GM23338 (cell line): Measurements from ENCODE around the gene SLC17A7. TPM values are rescaled to one million over a fixed set of nuclear protein-coding genes. Genes with fewer than 3 reads are reported as not detected.

Source experiments
- ATAC-seq: fragments of 200-7000 bp; cut with Tn5 transposase; 3 replicates; pipeline ENCODE4 v1.9.1; 2020
- DNase-seq: peaks from one replicate; pipeline ENCODE4 v3.0.0-alpha.2; 2015; ENCODE audit warnings: low spot score
- H2AFZ ChIP-seq: fragments of 200-600 bp; sonication (generic); 2 replicates; pipeline ENCODE4 v1.8.0; 2016; ENCODE audit warnings: antibody characterized with exemption, mild to moderate bottlenecking, moderate library complexity
- H3F3A ChIP-seq: fragments of 200-600 bp; sonication (generic); replicated peaks from 2 replicates; pipeline ENCODE4 v1.8.0; 2017; ENCODE audit warnings: antibody characterized with exemption, mixed run types, low read depth
- H3K27ac ChIP-seq: fragments of 200-600 bp; sonication (generic); 2 replicates; pipeline ENCODE4 v1.6.1; 2016; ENCODE audit warnings: low read depth
- H3K27me3 ChIP-seq: fragments of 200-600 bp; sonication (generic); 2 replicates; pipeline ENCODE4 v1.8.0; 2016; ENCODE audit warnings: mild to moderate bottlenecking, mixed run types, moderate library complexity; ENCODE audit not compliant: insufficient read depth
- H3K36me3 ChIP-seq: fragments of 200-600 bp; sonication (generic); 2 replicates; pipeline ENCODE4 v1.8.0; 2016; ENCODE audit warnings: mild to moderate bottlenecking; ENCODE audit not compliant: insufficient read depth
- H3K4me1 ChIP-seq: fragments of 200-600 bp; sonication (generic); 2 replicates; pipeline ENCODE4 v1.8.0; 2016; ENCODE audit warnings: mild to moderate bottlenecking, moderate library complexity; ENCODE audit not compliant: insufficient read depth
- H3K4me2 ChIP-seq: fragments of 200-600 bp; sonication (generic); 2 replicates; pipeline ENCODE4 v1.7.1; 2017; ENCODE audit warnings: mixed run types
- H3K4me3 ChIP-seq: fragments of 200-600 bp; sonication (generic); 2 replicates; pipeline ENCODE4 v1.6.1; 2016; ENCODE audit warnings: mixed run types
- H3K79me2 ChIP-seq: fragments of 200-600 bp; sonication (generic); replicated peaks from 2 replicates; pipeline ENCODE4 v1.8.0; 2017; ENCODE audit warnings: mild to moderate bottlenecking; ENCODE audit not compliant: insufficient read depth
- H3K9me2 ChIP-seq: fragments of 200-600 bp; sonication (generic); 2 replicates; pipeline ENCODE4 v1.8.0; 2017; ENCODE audit not compliant: insufficient read depth
- H4K20me1 ChIP-seq: fragments of 200-600 bp; sonication (generic); replicated peaks from 2 replicates; pipeline ENCODE4 v1.8.0; 2017; ENCODE audit warnings: mild to moderate bottlenecking; ENCODE audit not compliant: insufficient read depth
- H3K27ac Mint-ChIP-seq: 2 replicates; pipeline ENCODE4 v1.8.0; 2020; ENCODE audit warnings: inconsistent platforms, mild to moderate bottlenecking, moderate library complexity, mixed read lengths
- H3K27me3 Mint-ChIP-seq: 3 replicates; pipeline ENCODE4 v1.8.0; 2022; ENCODE audit warnings: low read depth, mild to moderate bottlenecking, moderate library complexity, mixed read lengths, inconsistent platforms; ENCODE audit not compliant: insufficient read depth, poor library complexity
- H3K36me3 Mint-ChIP-seq: 3 replicates; pipeline ENCODE4 v1.8.0; 2021; ENCODE audit warnings: low read depth, mild to moderate bottlenecking, inconsistent platforms, moderate library complexity, mixed read lengths
- H3K4me1 Mint-ChIP-seq: 3 replicates; pipeline ENCODE4 v1.8.0; 2020; ENCODE audit warnings: mild to moderate bottlenecking, inconsistent platforms, mixed read lengths
- H3K4me3 Mint-ChIP-seq: 3 replicates; pipeline ENCODE4 v1.8.0; 2021; ENCODE audit warnings: moderate library complexity, mild to moderate bottlenecking, inconsistent platforms, mixed read lengths
- H3K9me3 Mint-ChIP-seq: 3 replicates; pipeline ENCODE4 v1.8.0; 2020; ENCODE audit warnings: moderate library complexity, mild to moderate bottlenecking, inconsistent platforms, mixed read lengths
- CREB1 ChIP-seq: fragments of 250-450 bp; sonication (Bioruptor Pico); IDR thresholded peaks from 2 replicates; pipeline ENCODE4 v1.5.0; 2020; ENCODE audit warnings: low read depth, mild to moderate bottlenecking, moderate library complexity
- EZH2 ChIP-seq: fragments of 200-600 bp; sonication (generic); IDR thresholded peaks from one replicate; pipeline ENCODE4 v1.8.0; 2017; ENCODE audit warnings: antibody characterized with exemption, mild to moderate bottlenecking, low read depth; ENCODE audit not compliant: unreplicated experiment
- EZH2phosphoT487 ChIP-seq: fragments of 200-600 bp; sonication (generic); IDR thresholded peaks from one replicate; pipeline ENCODE4 v1.8.1; 2018; ENCODE audit warnings: antibody characterized with exemption; ENCODE audit not compliant: unreplicated experiment
- JUNB ChIP-seq: IDR thresholded peaks from one replicate; pipeline ENCODE4 v1.6.1; 2016; ENCODE audit warnings: antibody characterized with exemption; ENCODE audit not compliant: unreplicated experiment
- NANOG ChIP-seq: IDR thresholded peaks from 2 replicates; pipeline ENCODE4 v1.6.1; 2016; ENCODE audit warnings: antibody characterized with exemption, borderline replicate concordance
- POLR2AphosphoS5 ChIP-seq: IDR thresholded peaks from 2 replicates; pipeline ENCODE4 v1.6.1; 2016; ENCODE audit warnings: antibody characterized with exemption, low read depth
- STAT1 ChIP-seq: IDR thresholded peaks from one replicate; pipeline ENCODE4 v1.6.1; 2016; ENCODE audit warnings: antibody characterized with exemption; ENCODE audit not compliant: unreplicated experiment
- ZNF114 ChIP-seq: fragments of 250-450 bp; sonication (Bioruptor Pico); IDR thresholded peaks from 2 replicates; pipeline ENCODE4 v1.5.0; 2020; ENCODE audit warnings: mild to moderate bottlenecking, moderate library complexity
- ZNF331 ChIP-seq: fragments of 250-450 bp; sonication (Bioruptor Pico); IDR thresholded peaks from 2 replicates; pipeline ENCODE4 v1.5.0; 2020; ENCODE audit warnings: low read depth, mild to moderate bottlenecking, moderate library complexity
- polyA plus RNA-seq: library from polyadenylated mRNA; unstranded; fragments of >200 nt; fragmentation: Nextera tagmentation; extraction: Ambion mirVana; gene quantifications from 2 replicates; pipeline ENCODE4 v1.2.1, GENCODE V29; 2016
- total RNA-seq: library from RNA; depleted of rRNA; stranded (reverse); fragments of >200 nt; shearing (Covaris generic); gene quantifications from 2 replicates; pipeline ENCODE4 v1.2.3, GENCODE V29; 2014
- TF ChIP-seq, protein P1 (sequence below), 2 experiments: fragments of 200-600 bp in 1 of 2; sonication (generic) in 1 of 2; conservative IDR thresholded peaks; 2 replicates each; pipeline versions ENCODE4 v1.5.1 to v1.6.1; 2016 to 2017; ENCODE audit warnings: antibody characterized with exemption in 2 of 2, low read depth in 2 of 2, mild to moderate bottlenecking in 2 of 2, moderate library complexity in 1 of 2
- TF ChIP-seq, protein P2 (sequence below): fragments of 250-450 bp; sonication (Bioruptor Pico); IDR thresholded peaks from 2 replicates; pipeline ENCODE4 v1.5.0; 2020; ENCODE audit warnings: mild to moderate bottlenecking, moderate library complexity
- TF ChIP-seq, protein P3 (sequence below): IDR thresholded peaks from one replicate; pipeline ENCODE4 v1.6.1; 2018; ENCODE audit warnings: antibody characterized with exemption; ENCODE audit not compliant: unreplicated experiment
- TF ChIP-seq, protein P4 (sequence below): IDR thresholded peaks from 2 replicates; pipeline ENCODE4 v1.6.1; 2016; ENCODE audit warnings: antibody characterized with exemption

SLC17A7 gene
- total and polyA plus RNA-seq, 2 experiments from 2014 or later: 0.90 to 1.5 TPM

DNA sequence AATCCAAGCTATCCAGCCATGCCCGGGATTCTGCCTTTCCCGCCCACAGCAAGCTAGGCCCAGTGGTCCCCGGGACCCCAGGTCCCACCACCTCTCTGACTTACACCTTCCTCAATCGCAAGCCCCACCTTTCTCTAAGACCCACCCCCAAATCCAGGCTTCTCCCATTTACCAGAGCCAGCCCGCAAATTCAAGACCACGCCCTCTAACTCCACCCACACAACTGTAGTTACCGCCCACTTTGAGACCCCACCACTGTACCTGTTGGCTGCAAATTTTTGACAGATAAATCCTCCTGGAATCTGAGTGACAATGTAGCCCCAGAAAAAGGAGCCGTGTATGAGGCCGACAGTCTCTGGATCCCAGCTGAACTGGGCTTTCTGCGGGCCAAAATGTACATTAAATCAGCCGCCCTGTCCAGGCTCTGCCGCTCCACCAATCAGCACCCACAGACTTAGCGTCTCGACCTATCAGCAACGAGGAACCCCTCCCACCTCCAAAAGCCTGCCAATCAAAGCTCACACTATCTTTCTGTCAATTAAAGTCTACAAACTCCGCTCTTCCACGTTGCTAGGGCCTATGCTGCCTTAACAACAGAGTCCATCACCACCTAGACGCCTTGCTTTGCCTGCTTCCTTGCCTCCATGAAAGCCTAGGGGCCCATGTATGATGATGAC is 6.3 kb downstream of the SLC17A7 start:
- Mint-ChIP-seq H3K4me3 (no peak overlapping the region; the same call in 2 of the 3 replicates), H3K27ac (no peak overlapping the region), H3K27me3 (peaks cover 75% of the 10 kb centered on the region), H3K36me3 (peaks cover 5% of the 10 kb centered on the region), H3K4me1 (peaks cover 35% of the 10 kb centered on the region), H3K9me3 (peaks cover 13% of the 10 kb centered on the region)
- no peak overlapping the region for H3K4me3 ChIP-seq
- H4K20me1 ChIP-seq: no peaks in the 10 kb centered on the region
- DNase-seq: no peak
- no peaks in the 10 kb centered on the region for H3K36me3 ChIP-seq
- H3K4me2 ChIP-seq: peak overlapping the region; percentile 72; the same call in 1 of the 2 replicates
- no peak overlapping the region for H2AFZ ChIP-seq
- H3K4me1 ChIP-seq: peaks cover 24% of the 10 kb centered on the region
- H3K9me2 ChIP-seq: no peaks in the 10 kb centered on the region
- peaks cover 76% of the 10 kb centered on the region for H3K27me3 ChIP-seq
- H3F3A ChIP-seq: peaks cover 27% of the 10 kb centered on the region
- H3K79me2 ChIP-seq: no peaks in the 10 kb centered on the region
- ATAC-seq: peak; percentile 7
- H3K27ac ChIP-seq: no peak overlapping the region
- TF ChIP-seq ZNF114 (CRISPR knock-in tag): no peak
- TF ChIP-seq, protein P1, sequence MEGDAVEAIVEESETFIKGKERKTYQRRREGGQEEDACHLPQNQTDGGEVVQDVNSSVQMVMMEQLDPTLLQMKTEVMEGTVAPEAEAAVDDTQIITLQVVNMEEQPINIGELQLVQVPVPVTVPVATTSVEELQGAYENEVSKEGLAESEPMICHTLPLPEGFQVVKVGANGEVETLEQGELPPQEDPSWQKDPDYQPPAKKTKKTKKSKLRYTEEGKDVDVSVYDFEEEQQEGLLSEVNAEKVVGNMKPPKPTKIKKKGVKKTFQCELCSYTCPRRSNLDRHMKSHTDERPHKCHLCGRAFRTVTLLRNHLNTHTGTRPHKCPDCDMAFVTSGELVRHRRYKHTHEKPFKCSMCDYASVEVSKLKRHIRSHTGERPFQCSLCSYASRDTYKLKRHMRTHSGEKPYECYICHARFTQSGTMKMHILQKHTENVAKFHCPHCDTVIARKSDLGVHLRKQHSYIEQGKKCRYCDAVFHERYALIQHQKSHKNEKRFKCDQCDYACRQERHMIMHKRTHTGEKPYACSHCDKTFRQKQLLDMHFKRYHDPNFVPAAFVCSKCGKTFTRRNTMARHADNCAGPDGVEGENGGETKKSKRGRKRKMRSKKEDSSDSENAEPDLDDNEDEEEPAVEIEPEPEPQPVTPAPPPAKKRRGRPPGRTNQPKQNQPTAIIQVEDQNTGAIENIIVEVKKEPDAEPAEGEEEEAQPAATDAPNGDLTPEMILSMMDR (conservative IDR thresholded peaks at IDR 0.05; ENCODE audit: low read depth in 2 of 2): no peak
- no peak for TF ChIP-seq STAT1
- no peak for TF ChIP-seq ZNF331 (CRISPR knock-in tag)
- TF ChIP-seq, protein P2, sequence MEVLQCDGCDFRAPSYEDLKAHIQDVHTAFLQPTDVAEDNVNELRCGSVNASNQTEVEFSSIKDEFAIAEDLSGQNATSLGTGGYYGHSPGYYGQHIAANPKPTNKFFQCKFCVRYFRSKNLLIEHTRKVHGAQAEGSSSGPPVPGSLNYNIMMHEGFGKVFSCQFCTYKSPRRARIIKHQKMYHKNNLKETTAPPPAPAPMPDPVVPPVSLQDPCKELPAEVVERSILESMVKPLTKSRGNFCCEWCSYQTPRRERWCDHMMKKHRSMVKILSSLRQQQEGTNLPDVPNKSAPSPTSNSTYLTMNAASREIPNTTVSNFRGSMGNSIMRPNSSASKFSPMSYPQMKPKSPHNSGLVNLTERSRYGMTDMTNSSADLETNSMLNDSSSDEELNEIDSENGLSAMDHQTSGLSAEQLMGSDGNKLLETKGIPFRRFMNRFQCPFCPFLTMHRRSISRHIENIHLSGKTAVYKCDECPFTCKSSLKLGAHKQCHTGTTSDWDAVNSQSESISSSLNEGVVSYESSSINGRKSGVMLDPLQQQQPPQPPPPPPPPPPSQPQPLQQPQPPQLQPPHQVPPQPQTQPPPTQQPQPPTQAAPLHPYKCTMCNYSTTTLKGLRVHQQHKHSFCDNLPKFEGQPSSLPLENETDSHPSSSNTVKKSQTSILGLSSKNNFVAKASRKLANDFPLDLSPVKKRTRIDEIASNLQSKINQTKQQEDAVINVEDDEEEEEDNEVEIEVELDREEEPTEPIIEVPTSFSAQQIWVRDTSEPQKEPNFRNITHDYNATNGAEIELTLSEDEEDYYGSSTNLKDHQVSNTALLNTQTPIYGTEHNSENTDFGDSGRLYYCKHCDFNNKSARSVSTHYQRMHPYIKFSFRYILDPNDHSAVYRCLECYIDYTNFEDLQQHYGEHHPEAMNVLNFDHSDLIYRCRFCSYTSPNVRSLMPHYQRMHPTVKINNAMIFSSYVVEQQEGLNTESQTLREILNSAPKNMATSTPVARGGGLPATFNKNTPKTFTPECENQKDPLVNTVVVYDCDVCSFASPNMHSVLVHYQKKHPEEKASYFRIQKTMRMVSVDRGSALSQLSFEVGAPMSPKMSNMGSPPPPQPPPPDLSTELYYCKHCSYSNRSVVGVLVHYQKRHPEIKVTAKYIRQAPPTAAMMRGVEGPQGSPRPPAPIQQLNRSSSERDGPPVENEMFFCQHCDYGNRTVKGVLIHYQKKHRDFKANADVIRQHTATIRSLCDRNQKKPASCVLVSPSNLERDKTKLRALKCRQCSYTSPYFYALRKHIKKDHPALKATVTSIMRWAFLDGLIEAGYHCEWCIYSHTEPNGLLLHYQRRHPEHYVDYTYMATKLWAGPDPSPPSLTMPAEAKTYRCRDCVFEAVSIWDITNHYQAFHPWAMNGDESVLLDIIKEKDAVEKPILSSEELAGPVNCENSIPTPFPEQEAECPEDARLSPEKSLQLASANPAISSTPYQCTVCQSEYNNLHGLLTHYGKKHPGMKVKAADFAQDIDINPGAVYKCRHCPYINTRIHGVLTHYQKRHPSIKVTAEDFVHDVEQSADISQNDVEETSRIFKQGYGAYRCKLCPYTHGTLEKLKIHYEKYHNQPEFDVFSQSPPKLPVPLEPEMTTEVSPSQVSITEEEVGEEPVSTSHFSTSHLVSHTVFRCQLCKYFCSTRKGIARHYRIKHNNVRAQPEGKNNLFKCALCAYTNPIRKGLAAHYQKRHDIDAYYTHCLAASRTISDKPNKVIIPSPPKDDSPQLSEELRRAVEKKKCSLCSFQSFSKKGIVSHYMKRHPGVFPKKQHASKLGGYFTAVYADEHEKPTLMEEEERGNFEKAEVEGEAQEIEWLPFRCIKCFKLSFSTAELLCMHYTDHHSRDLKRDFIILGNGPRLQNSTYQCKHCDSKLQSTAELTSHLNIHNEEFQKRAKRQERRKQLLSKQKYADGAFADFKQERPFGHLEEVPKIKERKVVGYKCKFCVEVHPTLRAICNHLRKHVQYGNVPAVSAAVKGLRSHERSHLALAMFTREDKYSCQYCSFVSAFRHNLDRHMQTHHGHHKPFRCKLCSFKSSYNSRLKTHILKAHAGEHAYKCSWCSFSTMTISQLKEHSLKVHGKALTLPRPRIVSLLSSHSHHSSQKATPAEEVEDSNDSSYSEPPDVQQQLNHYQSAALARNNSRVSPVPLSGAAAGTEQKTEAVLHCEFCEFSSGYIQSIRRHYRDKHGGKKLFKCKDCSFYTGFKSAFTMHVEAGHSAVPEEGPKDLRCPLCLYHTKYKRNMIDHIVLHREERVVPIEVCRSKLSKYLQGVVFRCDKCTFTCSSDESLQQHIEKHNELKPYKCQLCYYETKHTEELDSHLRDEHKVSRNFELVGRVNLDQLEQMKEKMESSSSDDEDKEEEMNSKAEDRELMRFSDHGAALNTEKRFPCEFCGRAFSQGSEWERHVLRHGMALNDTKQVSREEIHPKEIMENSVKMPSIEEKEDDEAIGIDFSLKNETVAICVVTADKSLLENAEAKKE: no peak
- TF ChIP-seq POLR2AphosphoS5: no peak
- no peak for TF ChIP-seq JUNB
- no peak for TF ChIP-seq EZH2
- TF ChIP-seq NANOG: no peak
- TF ChIP-seq EZH2phosphoT487: no peak
- TF ChIP-seq, protein P3, sequence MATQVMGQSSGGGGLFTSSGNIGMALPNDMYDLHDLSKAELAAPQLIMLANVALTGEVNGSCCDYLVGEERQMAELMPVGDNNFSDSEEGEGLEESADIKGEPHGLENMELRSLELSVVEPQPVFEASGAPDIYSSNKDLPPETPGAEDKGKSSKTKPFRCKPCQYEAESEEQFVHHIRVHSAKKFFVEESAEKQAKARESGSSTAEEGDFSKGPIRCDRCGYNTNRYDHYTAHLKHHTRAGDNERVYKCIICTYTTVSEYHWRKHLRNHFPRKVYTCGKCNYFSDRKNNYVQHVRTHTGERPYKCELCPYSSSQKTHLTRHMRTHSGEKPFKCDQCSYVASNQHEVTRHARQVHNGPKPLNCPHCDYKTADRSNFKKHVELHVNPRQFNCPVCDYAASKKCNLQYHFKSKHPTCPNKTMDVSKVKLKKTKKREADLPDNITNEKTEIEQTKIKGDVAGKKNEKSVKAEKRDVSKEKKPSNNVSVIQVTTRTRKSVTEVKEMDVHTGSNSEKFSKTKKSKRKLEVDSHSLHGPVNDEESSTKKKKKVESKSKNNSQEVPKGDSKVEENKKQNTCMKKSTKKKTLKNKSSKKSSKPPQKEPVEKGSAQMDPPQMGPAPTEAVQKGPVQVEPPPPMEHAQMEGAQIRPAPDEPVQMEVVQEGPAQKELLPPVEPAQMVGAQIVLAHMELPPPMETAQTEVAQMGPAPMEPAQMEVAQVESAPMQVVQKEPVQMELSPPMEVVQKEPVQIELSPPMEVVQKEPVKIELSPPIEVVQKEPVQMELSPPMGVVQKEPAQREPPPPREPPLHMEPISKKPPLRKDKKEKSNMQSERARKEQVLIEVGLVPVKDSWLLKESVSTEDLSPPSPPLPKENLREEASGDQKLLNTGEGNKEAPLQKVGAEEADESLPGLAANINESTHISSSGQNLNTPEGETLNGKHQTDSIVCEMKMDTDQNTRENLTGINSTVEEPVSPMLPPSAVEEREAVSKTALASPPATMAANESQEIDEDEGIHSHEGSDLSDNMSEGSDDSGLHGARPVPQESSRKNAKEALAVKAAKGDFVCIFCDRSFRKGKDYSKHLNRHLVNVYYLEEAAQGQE: no peak
- TF ChIP-seq, protein P4, sequence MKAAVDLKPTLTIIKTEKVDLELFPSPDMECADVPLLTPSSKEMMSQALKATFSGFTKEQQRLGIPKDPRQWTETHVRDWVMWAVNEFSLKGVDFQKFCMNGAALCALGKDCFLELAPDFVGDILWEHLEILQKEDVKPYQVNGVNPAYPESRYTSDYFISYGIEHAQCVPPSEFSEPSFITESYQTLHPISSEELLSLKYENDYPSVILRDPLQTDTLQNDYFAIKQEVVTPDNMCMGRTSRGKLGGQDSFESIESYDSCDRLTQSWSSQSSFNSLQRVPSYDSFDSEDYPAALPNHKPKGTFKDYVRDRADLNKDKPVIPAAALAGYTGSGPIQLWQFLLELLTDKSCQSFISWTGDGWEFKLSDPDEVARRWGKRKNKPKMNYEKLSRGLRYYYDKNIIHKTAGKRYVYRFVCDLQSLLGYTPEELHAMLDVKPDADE: no peak
- no peak for TF ChIP-seq CREB1 (CRISPR knock-in tag)
